Measurements from ENCODE around the gene MAN2A2. TPM values are rescaled to one million over a fixed set of nuclear protein-coding genes. Genes with fewer than 3 reads are reported as not detected.

The MAN2A2 gene
- total and polyA plus RNA-seq, 9 of the 15 experiments (the other 6 are each of a cell fraction or from before 2014, with no cell fraction given): 7.3 to 151 (median 43.4) TPM

- TF ChIP-seq HINFP (tag; conservative IDR thresholded peaks at IDR 0.05; ENCODE audit: low read depth): 0 out of 2 replicates have a peak, but pooled peaks have one; percentile 41
- TF ChIP-seq CTCF (IDR thresholded peaks at IDR 0.05 in 2 of 3, conservative IDR thresholded peaks at IDR 0.05 in 1 of 3; ENCODE audit: insufficient read depth in 2 of 3, low read depth in 1 of 3, low read length in 3 of 3): no peak
- no peak for TF ChIP-seq KLF1 (tag; IDR thresholded peaks at IDR 0.05)
- TF ChIP-seq ZNF133 (CRISPR knock-in tag; IDR thresholded peaks at IDR 0.05): no peak
- no peak for TF ChIP-seq CTCFL (IDR thresholded peaks at IDR 0.05; ENCODE audit: borderline replicate concordance, insufficient read depth, low read depth, low read length, poor library complexity, severe bottlenecking)
- no peak for TF ChIP-seq ZNF655 (CRISPR knock-in tag; IDR thresholded peaks at IDR 0.05)
- no peak for TF ChIP-seq PHB2 (IDR thresholded peaks at IDR 0.05; ENCODE audit: low read depth)
- no peak for TF ChIP-seq CBX2 (IDR thresholded peaks at IDR 0.05; ENCODE audit: insufficient read depth, low read length, poor library complexity, severe bottlenecking)
- no peak for TF ChIP-seq ZNF41 (CRISPR knock-in tag; conservative IDR thresholded peaks at IDR 0.05)
- 0 out of 2 replicates have a peak, but pooled peaks have one; percentile 4 for TF ChIP-seq ZNF316 (IDR thresholded peaks at IDR 0.05)
- no peak for TF ChIP-seq TCF15 (CRISPR knock-in tag; IDR thresholded peaks at IDR 0.05)
- no peak for TF ChIP-seq TARDBP (IDR thresholded peaks at IDR 0.05)
- no peak for TF ChIP-seq CREB3L1 (IDR thresholded peaks at IDR 0.05; ENCODE audit: borderline replicate concordance, low read depth)
- peak; percentile 64 for TF ChIP-seq POLR2A (conservative IDR thresholded peaks at IDR 0.05)
- no peak for TF ChIP-seq ZNF589 (CRISPR knock-in tag; IDR thresholded peaks at IDR 0.05; ENCODE audit: low read depth)
Measured at GRCh38 chr15:90872486-90873184, 30.5 kb upstream of the MAN2A2 start (continued).
